SK-N-MC (cell line): Measurements from ENCODE around the gene TMEM161B.

Experiments used
- EZH2 ChIP-seq: fragments of 200-600 bp; sonication (generic); IDR thresholded peaks from one replicate; pipeline ENCODE4 v1.6.1; 2017; ENCODE audit warnings: antibody characterized with exemption
- POLR2AphosphoS5 ChIP-seq: IDR thresholded peaks from 2 replicates; pipeline ENCODE4 v1.6.1; 2012; ENCODE audit warnings: mild to moderate bottlenecking, low read depth, low read length, borderline replicate concordance

GRCh38 chr5:88154891-88155290, 113.8 kb downstream of the TMEM161B start:
- TF ChIP-seq POLR2AphosphoS5 = no peak
- TF ChIP-seq EZH2 = no peak
